GM12873 (cell line): ENCODE measurements around the gene NME5.

ENCODE experiments used
- CTCF ChIP-seq: IDR thresholded peaks from 2 replicates; pipeline ENCODE4 v1.5.1; 2012; ENCODE audit warnings: low read depth, mild to moderate bottlenecking, moderate library complexity, low read length, control low read depth; ENCODE audit not compliant: insufficient read depth; ENCODE audit errors: missing control alignments

Gene NME5

GRCh38 chr5:138093036-138093435 lies 46.2 kb downstream of the NME5 start:
- TF ChIP-seq CTCF, result no peak

- TF ChIP-seq CTCF, result no peak
Observed at GRCh38 chr5:138092301-138092700, 46.9 kb downstream of the NME5 start.

GRCh38 chr5:138091685-138092084 lies 47.5 kb downstream of the NME5 start:
- TF ChIP-seq CTCF, result no peak

- no peak for TF ChIP-seq CTCF
Observed at GRCh38 chr5:138083702-138084101, 55.5 kb downstream of the NME5 start, which contains the start of gene WNT8A. Gene WNT8A, plus strand, starts transcription at chr5:138084033. Its CDS starts 95 bp downstream, at chr5:138084128.

GRCh38 chr5:138082033-138082432 lies 57.2 kb downstream of the NME5 start:
- TF ChIP-seq CTCF, result peak; percentile 48

- no peak for TF ChIP-seq CTCF
Observed at GRCh38 chr5:138078006-138078643, 61.1 kb downstream of the NME5 start.

GRCh38 chr5:138077064-138077696 lies 62.0 kb downstream of the NME5 start:
- TF ChIP-seq CTCF, result peak; percentile 89
